Endothelial cell of umbilical vein (primary cell): Measurements from ENCODE around the gene PSAP. TPM values are rescaled to one million over a fixed set of nuclear protein-coding genes. Genes with fewer than 3 reads are reported as not detected.

Source experiments
- BruUV-seq: library from RNA; stranded (reverse); fragments of 400-500 nt; replicated peaks from 2 replicates; lab custom pipeline; 2021; lab: Mats Ljungman, UMichigan
- CTCF ChIA-PET: fragments of 300-600, 350-600 bp; sonication (Branson Sonifier 250); formaldehyde crosslinking; loops from one replicate; lab custom pipeline; 2021; ENCODE audit warnings: antibody characterized with exemption, inconsistent platforms; lab: Charles Lee
- POLR2A ChIA-PET: fragments of 300-600, 350-600 bp; sonication (Branson Sonifier 250); formaldehyde crosslinking; loops from one replicate; lab custom pipeline; 2021; ENCODE audit warnings: antibody characterized with exemption, inconsistent platforms; lab: Charles Lee
- DNase-seq: peaks from one replicate; pipeline ENCODE4 v3.0.0-alpha.2; 2011; ENCODE audit warnings: low read depth, low spot score
- FAIRE-seq: peaks from 2 replicates; lab custom pipeline; 2011; peaks lifted over from hg19 to GRCh38; lab: Jason Lieb, UNC
- H2AFZ ChIP-seq: 2 replicates; pipeline ENCODE4 v1.6.0; 2012; ENCODE audit warnings: low read depth, low read length, control low read depth, inconsistent platforms
- H3K27ac ChIP-seq: 2 replicates; pipeline ENCODE4 v1.5.1; 2011; ENCODE audit warnings: low read depth, mild to moderate bottlenecking, control low read depth, low read length, moderate library complexity; ENCODE audit not compliant: insufficient read depth
- H3K27me3 ChIP-seq, 2 experiments: 2 replicates each; pipeline versions ENCODE4 v1.6.0 to v1.6.1; 2011; ENCODE audit warnings: low read length in 2 of 2, mixed read lengths in 1 of 2; ENCODE audit not compliant: control insufficient read depth in 2 of 2, insufficient read depth in 2 of 2
- H3K36me3 ChIP-seq, 2 experiments: 2 replicates in 1 of 2; 3 replicates in 1 of 2; pipeline ENCODE4 v1.5.1; 2011; ENCODE audit warnings: low read length in 2 of 2, mild to moderate bottlenecking in 1 of 2, moderate library complexity in 1 of 2; ENCODE audit not compliant: control insufficient read depth in 2 of 2, insufficient read depth in 2 of 2; ENCODE audit errors: extremely low read depth in 1 of 2
- H3K4me1 ChIP-seq: 3 replicates; pipeline ENCODE4 v1.5.1; 2011; ENCODE audit warnings: mild to moderate bottlenecking, low read length; ENCODE audit not compliant: control insufficient read depth, insufficient read depth; ENCODE audit errors: extremely low read depth
- H3K4me2 ChIP-seq: 2 replicates; pipeline ENCODE4 v1.6.1; 2011; ENCODE audit warnings: low read length, control low read depth, mixed read lengths; ENCODE audit not compliant: insufficient read depth
- H3K4me3 ChIP-seq, 3 experiments: fragments of 200-600 bp in 1 of 3; sonication (generic), shearing (Covaris generic) in 1 of 3; replicated peaks in 1 of 3; 2 replicates each; pipeline ENCODE4 v1.5.1; 2011 to 2016; ENCODE audit warnings: control low read depth in 3 of 3, low read length in 3 of 3, mild to moderate bottlenecking in 2 of 3, inconsistent platforms in 1 of 3, low read depth in 1 of 3, moderate library complexity in 1 of 3; ENCODE audit not compliant: insufficient read depth in 1 of 3
- H3K79me2 ChIP-seq: 2 replicates; pipeline ENCODE4 v1.6.0; 2012; ENCODE audit warnings: low read length, inconsistent platforms; ENCODE audit not compliant: control insufficient read depth, insufficient read depth
- H3K9ac ChIP-seq: replicated peaks from 2 replicates; pipeline ENCODE3; 2011; ENCODE audit warnings: low read length, control low read depth; ENCODE audit not compliant: insufficient read depth; ENCODE audit errors: extremely low read depth
- H3K9me1 ChIP-seq: replicated peaks from 3 replicates; pipeline ENCODE4 v1.6.0; 2011; ENCODE audit warnings: mild to moderate bottlenecking, low read length; ENCODE audit not compliant: control insufficient read depth, insufficient read depth; ENCODE audit errors: extremely low read depth
- H3K9me3 ChIP-seq: replicated peaks from 2 replicates; pipeline ENCODE4 v1.5.1; 2012; ENCODE audit warnings: low read length, inconsistent platforms; ENCODE audit not compliant: control insufficient read depth, insufficient read depth
- H4K20me1 ChIP-seq: replicated peaks from 2 replicates; pipeline ENCODE3; 2011; ENCODE audit warnings: mild to moderate bottlenecking, low read length; ENCODE audit not compliant: control insufficient read depth, insufficient read depth; ENCODE audit errors: extremely low read depth
- FOS ChIP-seq: IDR thresholded peaks from 2 replicates; pipeline ENCODE4 v1.6.1; 2011; ENCODE audit warnings: mild to moderate bottlenecking, low read length, moderate library complexity, borderline replicate concordance; ENCODE audit not compliant: insufficient read depth
- GATA2 ChIP-seq: IDR thresholded peaks from 2 replicates; pipeline ENCODE4 v1.7.0; 2011; ENCODE audit warnings: low read depth, mild to moderate bottlenecking, moderate library complexity, mixed read lengths, low read length; ENCODE audit not compliant: insufficient read length, insufficient read depth
- JUN ChIP-seq: IDR thresholded peaks from 2 replicates; pipeline ENCODE4 v1.6.1; 2011; ENCODE audit warnings: borderline replicate concordance, low read depth; ENCODE audit not compliant: insufficient read length, insufficient read depth
- MYC ChIP-seq: IDR thresholded peaks from one replicate; pipeline ENCODE4 v1.6.1; 2011; ENCODE audit warnings: mild to moderate bottlenecking, low read depth, low read length
- POLR2A ChIP-seq: IDR thresholded peaks from 2 replicates; pipeline ENCODE4 v1.6.1; 2012; ENCODE audit warnings: low read depth, mild to moderate bottlenecking, control low read depth, low read length
- dilution Hi-C: fragments of 300-500 bp; cut with MboI; formaldehyde crosslinking; loops from one replicate; pipeline ENCODE4 v1.15.0; 2019; ENCODE audit warnings: low sequenced_read_pairs; ENCODE audit not compliant: extremely low pct_ligation_motif_present
- intact Hi-C: fragments of 100-400 bp; cut with micrococcal nuclease; formaldehyde crosslinking; loops from one replicate; pipeline ENCODE4 v1.10.0; 2022
- polyA plus RNA-seq, 4 experiments: library from polyadenylated mRNA; depleted of rRNA in 3 of 4; stranded (reverse) in 3 of 4; unstranded in 1 of 4; fragments of >200 nt; gene quantifications; 2 replicates each; pipeline versions ENCODE4 v1.2.1 to v1.2.3, GENCODE V29; 2011 to 2012; ENCODE audit warnings: missing spikeins in 1 of 4
- total RNA-seq: library from RNA; stranded (reverse); gene quantifications from 2 replicates; pipeline ENCODE4 v1.2.3, GENCODE V29; 2021
- TF ChIP-seq, protein P1 (sequence below), 2 donors: IDR thresholded peaks; 1 replicate in 1 of 2; 2 replicates in 1 of 2; pipeline ENCODE4 v1.5.1; 2011; ENCODE audit warnings: low read length in 2 of 2, mild to moderate bottlenecking in 2 of 2, moderate library complexity in 2 of 2, control low read depth in 1 of 2, inconsistent platforms in 1 of 2, low read depth in 1 of 2; ENCODE audit not compliant: insufficient read depth in 1 of 2; ENCODE audit errors: extremely low read depth in 1 of 2

The PSAP gene
- total and polyA plus RNA-seq, 2 donors (not counting 3 experiments of a cell fraction or from before 2014, with no cell fraction given), result 644 to 1,476 TPM

DNA sequence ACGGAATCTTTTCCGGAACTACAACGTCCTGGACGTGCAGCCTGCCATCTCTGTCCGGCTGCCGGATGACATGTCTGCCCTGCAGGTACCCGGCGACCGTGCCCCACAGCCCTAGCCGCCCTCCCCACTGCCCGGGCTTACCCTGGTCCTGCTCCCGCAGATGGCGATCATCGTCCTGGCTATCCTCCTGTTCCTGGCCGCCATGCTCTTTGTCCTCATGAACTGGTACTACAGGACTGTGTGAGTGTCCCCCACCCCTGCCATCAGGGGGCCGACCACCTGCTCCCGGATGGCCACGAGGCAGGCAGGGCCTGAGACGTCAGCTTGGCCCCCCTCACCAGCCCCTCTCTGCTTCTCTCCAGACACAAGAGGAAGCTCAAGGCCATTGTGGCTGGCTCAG lies 39.7 kb downstream of the PSAP start:
- no TSS peak for BruUV-seq
- H3K4me1 ChIP-seq, result no peaks in the 10 kb centered on the region
- no peak overlapping the region for H3K27ac ChIP-seq
- no peaks in the 10 kb centered on the region for H4K20me1 ChIP-seq
- H3K4me2 ChIP-seq, result no peak overlapping the region
- intact Hi-C loops (loop anchor here (5.0 kb wide), 3 partner anchors 99 to 499 kb away; no protein-coding TSS in a partner anchor), dilution Hi-C loops (no loop called here)
- no peak overlapping the region for H3K4me3 ChIP-seq
- no peaks in the 10 kb centered on the region for H3K79me2 ChIP-seq
- H3K9me1 ChIP-seq, result no peaks in the 10 kb centered on the region
- FAIRE-seq, result no peak
- no peak for DNase-seq
- H3K9me3 ChIP-seq, result no peaks in the 10 kb centered on the region
- ChIA-PET CTCF (interaction anchor here (0.7 to 4.1 kb wide), 25 partner anchors 11 to 498 kb away, joined by 3 to 36 read pairs (median 3); partner anchors contain the start of genes CDH23 and SLC29A3), POLR2A (interaction anchor here (0.6 to 1.2 kb wide), 2 partner anchors 40 to 493 kb away, joined by 3 to 5 read pairs; partner anchors contain the start of genes PSAP and SLC29A3)
- H2AFZ ChIP-seq, result no peak overlapping the region
- H3K36me3 ChIP-seq, result peaks cover 0 to 10% of the 10 kb centered on the region in 2 experiments
- H3K27me3 ChIP-seq, result no peaks in the 10 kb centered on the region
- no peak overlapping the region for H3K9ac ChIP-seq
- TF ChIP-seq, protein P1, sequence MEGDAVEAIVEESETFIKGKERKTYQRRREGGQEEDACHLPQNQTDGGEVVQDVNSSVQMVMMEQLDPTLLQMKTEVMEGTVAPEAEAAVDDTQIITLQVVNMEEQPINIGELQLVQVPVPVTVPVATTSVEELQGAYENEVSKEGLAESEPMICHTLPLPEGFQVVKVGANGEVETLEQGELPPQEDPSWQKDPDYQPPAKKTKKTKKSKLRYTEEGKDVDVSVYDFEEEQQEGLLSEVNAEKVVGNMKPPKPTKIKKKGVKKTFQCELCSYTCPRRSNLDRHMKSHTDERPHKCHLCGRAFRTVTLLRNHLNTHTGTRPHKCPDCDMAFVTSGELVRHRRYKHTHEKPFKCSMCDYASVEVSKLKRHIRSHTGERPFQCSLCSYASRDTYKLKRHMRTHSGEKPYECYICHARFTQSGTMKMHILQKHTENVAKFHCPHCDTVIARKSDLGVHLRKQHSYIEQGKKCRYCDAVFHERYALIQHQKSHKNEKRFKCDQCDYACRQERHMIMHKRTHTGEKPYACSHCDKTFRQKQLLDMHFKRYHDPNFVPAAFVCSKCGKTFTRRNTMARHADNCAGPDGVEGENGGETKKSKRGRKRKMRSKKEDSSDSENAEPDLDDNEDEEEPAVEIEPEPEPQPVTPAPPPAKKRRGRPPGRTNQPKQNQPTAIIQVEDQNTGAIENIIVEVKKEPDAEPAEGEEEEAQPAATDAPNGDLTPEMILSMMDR (IDR thresholded peaks at IDR 0.05; ENCODE audit: extremely low read depth in 1 of 2, insufficient read depth in 1 of 2, low read depth in 1 of 2, low read length in 2 of 2), result no peak
- TF ChIP-seq JUN, result no peak
- no peak for TF ChIP-seq GATA2
- no peak for TF ChIP-seq FOS
- no peak for TF ChIP-seq MYC
- TF ChIP-seq POLR2A, result no peak
